GM18511 (cell line): ENCODE data around the gene EIF4E2.

ENCODE experiments used
- ATAC-seq: cut with Tn5 transposase; IDR thresholded peaks from one replicate; pipeline ENCODE4 v1.9.1; 2021; ENCODE audit warnings: mild to moderate bottlenecking, moderate library complexity; ENCODE audit not compliant: unreplicated experiment

The EIF4E2 gene

DNA sequence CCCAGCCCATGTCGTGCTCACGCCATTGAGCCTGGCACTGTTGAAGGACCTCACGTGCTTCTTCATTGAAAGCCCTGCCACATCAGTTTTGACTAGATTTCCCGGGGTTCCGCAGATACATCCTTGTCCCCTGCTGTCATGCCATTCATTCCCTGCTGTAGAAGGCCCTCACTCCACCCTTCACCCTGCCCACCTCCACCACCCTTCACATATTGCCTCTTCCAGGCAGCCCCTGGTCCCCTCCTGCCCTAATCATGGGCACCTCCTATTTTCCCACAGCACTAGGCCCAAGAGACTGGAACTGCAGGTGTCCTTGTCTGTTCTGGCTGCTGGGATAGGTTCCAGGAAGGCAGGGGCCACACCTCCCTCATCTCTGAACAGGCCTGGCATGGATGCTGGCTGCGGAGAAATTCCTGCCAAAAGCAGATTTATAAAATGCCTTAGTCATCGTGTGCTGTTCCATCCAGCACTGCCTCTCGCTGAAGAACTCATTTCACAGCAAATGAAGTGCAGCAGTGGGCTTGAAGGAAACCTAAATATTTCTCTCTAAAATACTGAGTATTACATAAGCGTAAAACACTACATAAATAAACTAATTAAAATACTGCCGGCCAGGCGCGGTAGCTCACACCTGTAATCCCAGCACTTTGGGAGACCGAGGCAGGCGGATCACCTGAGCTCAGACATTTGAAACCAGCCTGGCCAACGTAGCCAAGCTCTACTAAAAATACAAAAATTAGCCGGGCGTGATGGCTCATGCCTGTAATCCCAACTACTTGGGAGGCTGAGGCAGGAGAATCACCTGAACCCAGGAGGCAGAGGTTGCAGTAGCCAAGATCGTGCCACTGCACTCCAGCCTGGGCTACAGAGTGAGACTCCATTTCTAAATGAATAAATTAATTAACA is 38.4 kb downstream of the EIF4E2 start:
- ATAC-seq, result no peak

DNA sequence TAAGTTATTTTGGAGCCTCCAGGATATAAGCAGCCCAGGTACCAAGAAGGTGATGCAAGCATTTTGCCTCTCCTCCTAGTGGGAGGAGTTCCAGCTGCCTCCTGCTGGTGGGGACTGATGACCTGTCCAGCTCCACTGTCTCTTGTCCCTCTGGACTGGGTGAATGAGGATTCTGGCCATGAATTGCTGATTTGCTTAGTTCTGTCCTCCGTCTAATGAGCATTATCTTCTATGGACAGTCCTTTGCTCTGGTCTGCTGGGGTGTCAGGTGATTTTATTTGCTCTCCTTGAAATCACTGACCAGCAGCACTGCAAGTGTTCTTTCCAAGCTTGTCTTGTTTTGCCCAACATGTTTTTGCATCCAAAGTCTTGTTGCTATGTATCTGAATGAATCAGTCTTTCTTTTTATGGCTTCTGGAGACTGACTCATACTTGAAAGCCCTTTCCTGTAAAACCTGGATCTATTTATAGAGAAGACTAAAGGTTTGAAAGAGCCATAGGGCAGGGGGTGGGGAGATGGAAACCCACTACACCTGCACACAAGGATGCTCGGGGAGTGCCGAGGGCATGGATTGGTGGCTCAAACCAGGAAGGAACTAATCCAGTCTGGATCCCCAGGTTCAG is 42.4 kb downstream of the EIF4E2 start:
- ATAC-seq, result no peak

DNA sequence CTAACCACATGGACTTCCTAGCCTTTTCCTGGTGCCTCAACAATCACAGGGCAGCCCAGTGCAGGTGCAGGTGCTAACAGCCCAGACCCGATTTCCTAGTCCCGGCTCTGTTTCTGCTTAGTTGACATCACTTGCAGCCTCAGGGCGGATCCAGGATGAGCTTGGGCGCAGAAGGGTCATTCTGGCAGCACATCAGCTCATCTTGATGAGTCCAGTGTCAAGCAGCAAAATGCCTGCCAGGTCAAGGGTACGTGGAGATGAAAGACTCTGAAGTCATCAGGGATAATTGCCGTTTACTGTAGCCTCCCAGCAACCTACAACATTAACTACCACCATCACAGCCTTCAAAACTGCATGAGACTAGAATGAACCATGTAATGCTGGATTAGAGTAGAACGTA is 43.5 kb downstream of the EIF4E2 start:
- ATAC-seq, result no peak

DNA sequence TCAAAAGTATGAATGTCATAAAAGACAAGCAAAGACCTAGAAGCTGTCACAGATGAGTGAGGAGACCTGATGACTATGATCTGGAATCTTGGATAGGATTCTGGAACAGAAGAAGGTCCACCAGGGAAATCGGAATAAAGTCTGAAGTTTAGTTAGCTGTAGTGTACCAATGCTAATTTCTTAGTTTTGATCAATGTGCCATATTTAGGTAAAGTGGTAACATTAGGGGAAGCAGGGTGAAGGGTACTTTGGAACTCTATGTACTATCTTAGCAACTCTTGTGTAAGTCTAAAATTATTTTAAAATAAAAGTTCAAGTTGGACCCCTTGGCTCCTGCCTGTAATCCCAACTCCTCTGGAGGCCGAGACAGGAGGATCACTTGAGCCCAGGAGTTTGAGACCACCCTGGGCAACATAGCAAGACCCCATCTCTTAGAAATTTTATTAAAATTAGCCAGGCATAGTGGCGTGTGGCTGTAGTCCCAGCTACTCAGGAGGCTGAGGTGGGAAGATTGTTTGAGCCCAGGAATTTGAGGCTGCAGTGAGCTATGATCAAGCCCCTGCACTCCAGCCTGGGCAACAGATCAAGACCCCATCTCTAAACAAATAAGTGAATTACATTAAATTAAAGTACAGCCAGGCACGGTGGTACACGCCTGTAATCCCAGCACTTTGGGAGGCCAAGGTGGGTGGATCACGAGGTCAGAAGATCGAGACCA is 47.0 kb downstream of the EIF4E2 start:
- ATAC-seq, result no peak

DNA sequence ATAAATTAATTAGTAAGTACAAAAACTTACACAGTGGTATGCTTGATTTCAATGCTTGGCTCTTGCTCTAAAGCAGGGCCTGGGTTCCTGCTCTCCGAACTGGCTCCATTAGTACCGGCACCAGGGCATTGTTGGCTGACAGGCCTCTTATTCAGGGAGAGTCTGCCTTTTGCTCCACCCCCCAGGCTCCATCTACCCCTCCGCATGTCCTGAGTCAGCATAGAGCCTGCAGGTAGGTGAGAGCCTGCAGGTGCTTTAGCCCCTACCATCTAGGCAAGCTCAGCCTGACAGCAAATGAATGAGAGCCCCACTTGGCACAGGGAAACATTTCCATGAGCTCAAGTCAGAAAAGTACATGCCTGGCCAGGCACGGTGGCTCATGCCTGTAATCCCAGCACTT is 47.8 kb downstream of the EIF4E2 start:
- ATAC-seq, result no peak

DNA sequence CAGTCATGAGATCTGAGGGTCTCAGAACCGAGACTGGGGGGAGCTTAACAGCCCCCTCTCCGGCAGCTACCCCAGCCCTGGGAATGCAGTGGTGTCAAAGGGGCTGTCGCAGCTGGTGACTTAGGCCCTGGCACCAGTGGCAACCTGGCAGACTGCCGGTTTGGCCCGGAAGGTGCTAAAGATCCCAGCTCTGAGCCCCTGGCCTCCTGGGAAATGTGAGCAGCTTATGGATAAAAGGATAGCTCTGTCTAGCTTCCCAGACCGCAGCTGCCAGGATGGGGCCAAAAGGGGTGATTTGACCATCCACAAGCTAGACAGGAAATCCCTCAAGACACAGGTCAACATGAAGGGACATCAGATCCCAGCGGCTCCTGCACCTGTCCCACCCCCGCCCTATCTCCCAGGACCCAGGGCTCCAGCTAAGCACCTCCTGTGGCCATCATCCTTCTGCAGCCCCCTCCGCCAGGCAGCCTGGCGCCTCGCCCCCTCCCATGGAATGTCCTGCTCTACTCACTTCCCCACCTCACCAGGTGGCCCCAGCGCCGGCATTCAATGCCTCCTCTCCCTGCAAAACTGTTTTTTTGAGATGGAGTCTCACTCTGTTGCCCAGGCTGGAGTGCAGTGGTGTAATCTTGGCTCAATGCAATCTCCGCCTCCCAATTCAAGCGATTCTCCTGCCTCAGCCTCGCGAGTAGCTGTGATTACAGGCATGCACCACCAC is 49.7 kb downstream of the EIF4E2 start:
- no peak for ATAC-seq

DNA sequence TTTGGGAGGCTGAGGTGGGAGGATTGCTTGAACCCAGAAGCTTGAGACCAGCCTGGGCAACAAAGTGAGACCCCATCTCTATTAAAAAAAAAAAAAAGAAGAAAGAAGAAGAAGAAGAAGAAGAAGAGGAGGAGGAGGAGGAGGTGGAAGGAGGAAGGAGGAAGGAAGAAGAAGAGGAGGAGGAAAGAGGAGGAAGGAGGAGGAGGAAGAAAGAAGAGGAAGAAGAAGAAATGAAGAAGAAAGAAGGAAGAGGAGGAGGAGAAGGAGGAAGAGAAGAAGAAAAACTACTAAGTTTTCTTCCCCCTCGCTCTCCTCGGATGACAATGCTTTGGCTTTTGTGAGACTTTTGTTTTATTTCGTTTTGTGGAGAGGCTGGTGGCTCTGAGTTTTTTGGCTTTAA is 52.8 kb downstream of the EIF4E2 start:
- ATAC-seq, result no peak

DNA sequence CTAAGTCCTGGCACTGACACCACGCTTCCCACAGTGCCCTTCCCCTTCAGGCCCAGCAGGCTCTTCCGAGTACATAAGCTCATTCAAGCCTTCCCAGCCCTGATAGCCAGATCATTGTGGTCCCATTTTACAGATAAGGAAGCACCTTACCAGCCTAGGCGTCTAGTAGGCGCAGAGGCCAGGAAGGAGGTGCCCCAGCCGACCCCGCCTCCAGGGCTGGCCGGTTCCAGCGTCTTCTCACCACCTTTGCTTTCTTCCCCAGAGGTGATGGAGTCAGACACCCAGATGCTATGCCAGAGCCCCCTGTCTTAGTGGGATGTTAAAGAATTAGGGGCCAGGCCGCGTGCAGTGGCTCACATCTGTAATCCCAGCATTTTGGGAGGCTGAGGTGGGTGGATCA is 54.0 kb downstream of the EIF4E2 start:
- ATAC-seq, result no peak

DNA sequence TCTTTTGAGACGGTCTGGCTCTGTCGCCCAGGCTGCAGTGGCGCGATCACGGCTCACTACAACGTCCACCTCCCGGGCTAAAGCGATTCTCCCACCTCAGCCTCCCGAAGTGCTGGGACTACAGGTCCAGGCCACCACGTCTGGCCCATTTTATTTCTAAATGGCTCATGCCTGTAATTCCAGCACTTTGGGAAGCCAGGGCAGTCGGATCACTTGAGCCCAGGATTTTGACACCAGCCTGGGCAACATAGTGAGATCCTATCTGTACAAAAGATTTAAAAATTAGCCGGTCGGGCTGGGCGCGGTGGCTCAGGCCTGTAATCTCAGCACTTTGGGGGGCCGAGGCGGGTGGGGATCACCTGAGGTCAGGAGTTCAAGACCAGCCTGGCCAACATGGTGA is 56.5 kb downstream of the EIF4E2 start:
- no peak for ATAC-seq

DNA sequence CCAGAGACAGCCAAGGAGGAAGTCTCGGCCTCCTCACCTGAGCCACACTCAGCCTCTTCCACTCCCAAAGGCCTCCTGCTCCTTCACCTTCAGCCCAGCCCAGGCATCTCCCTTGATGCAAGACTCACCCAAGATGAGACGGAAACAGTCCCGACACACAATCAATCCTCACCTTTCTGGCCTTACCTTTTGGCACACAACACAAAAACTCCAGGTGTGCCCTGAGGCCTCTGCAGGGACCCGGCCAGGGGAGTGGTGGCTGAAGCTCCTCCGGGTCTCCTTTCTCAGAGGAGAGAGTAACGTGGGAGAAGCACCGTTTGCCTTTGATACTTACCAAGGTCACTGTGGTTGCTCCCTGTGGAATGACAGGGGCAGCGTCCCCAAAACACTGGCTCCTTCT is 59.1 kb downstream of the EIF4E2 start:
- ATAC-seq, result no peak

DNA sequence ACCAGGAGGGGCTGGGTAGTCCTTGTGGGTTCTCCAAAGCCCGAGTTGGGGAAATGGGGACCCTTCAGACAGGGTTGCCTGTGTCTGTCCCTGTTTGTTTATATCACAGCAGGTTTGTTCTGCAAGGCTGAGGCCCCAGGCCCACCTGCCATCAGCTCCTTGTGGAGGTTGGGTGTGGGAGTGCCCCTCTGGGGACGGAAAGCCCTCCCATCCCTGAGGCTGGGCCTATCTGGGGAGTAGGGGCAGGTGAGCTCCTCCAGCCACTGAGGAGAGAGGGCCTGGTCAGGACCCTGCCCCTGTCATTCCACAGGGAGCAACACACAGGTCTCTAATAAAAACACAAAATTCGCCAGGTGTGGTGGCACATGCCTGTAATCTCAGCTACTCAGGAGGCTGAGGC is 59.6 kb downstream of the EIF4E2 start:
- no peak for ATAC-seq

DNA sequence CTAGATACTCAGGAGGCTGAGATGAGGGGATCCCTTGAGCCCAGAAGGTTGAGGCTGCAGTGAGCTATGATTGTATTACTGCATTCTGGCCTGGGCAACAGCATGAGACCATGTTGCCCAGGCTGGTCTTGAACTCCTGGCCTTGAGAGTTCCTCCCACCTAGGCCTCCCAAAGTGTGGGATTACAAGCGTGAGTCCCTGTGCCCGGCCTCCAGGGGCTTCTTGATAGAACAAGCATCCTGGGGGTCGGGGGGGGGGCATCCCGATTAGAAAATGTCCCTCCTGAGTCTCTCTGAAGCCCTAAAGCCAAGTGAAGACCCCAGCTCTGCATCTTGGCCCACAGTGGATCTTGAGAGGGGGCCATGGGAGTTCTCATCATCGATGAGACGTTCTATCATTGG is 60.6 kb downstream of the EIF4E2 start:
- ATAC-seq, result no peak

DNA sequence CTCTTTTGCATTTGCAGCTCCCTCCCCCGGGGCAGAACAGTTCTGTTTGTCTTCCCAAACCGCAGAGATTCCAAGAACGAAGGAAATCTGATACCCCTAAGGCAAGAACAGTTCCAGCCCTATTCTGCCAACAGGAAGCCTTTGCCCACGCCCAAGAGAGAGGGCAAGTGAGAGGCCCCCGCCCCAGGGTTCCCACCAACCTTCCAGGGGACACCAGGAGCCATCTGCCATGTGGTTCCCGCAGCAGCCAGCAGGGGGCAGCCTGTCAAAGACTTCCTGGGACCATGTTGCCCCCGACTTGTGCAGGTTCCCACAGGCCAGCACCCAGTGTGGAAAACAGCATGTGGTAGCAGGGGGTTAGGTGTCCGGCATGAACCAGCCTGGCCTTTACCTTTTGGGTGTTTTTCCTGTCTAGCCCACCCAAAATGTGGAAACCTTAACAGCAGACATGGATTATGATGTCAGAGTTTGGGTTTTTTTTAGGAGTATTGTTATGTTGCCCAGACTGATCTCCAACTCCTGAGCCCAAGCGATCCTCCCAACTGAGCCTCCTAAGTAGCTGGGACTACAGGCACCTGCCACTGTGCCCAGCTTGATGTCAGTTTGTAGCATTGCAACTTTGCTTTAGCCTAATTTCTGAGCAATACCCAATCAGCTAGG is 61.2 kb downstream of the EIF4E2 start:
- ATAC-seq, result no peak

DNA sequence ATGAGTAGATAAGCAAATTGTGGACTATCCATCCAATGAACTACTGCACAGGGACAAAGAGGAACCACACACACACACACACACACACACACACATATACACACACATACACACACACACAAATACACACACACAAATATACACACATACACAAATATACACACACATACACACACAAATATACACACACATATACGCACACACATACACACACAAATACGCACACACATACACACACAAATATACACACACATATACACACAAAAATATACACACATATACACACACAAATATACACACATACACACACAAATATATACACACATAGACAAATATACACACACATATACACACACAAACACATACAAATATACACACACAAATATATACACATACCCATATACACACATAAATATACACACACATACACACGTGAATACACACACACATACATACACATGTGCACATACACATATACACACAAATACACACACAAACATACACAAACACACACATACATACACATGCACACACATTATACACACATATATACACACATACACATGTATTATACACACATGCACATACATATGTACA is 63.1 kb downstream of the EIF4E2 start:
- no peak for ATAC-seq

DNA sequence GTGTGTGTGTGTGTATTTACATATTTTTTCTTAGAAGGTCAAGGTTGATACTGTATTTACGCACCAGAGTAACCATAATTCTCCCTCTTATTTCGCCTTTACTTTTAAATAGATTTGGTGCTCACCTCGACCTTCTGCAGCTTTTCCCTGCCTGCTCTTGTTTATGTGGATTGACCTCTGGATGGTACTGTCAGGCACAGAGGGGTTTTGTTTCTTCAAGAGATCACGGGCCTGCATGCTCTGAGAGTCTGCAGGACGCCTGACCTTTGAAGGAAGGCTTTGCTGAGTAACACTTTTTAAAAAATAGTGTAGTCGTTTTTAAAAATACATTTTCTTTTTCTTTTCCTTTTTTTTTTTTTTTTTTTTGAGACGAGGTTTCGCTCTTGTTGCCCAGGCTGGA is 64.8 kb downstream of the EIF4E2 start:
- ATAC-seq, result no peak
